Adrenal gland (tissue), 12 donors: ENCODE results near the gene DDO. TPM values are rescaled to one million over a fixed set of nuclear protein-coding genes. Genes with fewer than 3 reads are reported as not detected.
"Not testable (repeated sequence)": the region's sequence is repeated elsewhere in the genome, so short reads cannot be mapped to it uniquely, and the experiment has no call there.

Experiments
- DNase-seq, 7 donors: peaks; one replicate each; pipeline ENCODE4 v3.0.0-alpha.2; 2019 to 2020
- H3K27ac ChIP-seq, 5 donors: fragments of 200-600 bp; sonication (generic) in 4 of 5; 1 replicate in 3 of 5; 2 replicates in 2 of 5; pipeline versions ENCODE4 v1.5.1 to v1.8.0; 2016 to 2020; ENCODE audit warnings: mild to moderate bottlenecking in 1 of 5
- H3K27me3 ChIP-seq: fragments of 200-600 bp; 2 replicates; pipeline ENCODE4 v1.8.0; 2021
- H3K36me3 ChIP-seq, 2 donors: fragments of 200-600 bp; replicated peaks in 1 of 2; 1 replicate in 1 of 2; 2 replicates in 1 of 2; pipeline versions ENCODE4 v1.5.1 to v1.8.0; 2018 to 2022
- H3K4me1 ChIP-seq, 2 donors: fragments of 200-600 bp; replicated peaks in 1 of 2; 1 replicate in 1 of 2; 2 replicates in 1 of 2; pipeline versions ENCODE4 v1.5.1 to v1.8.0; 2018 to 2021
- H3K4me3 ChIP-seq, 4 donors: fragments of 200-600 bp; sonication (generic) in 3 of 4; one replicate each; pipeline ENCODE4 v1.5.1; 2016 to 2018
- H3K9me3 ChIP-seq, 3 donors: fragments of 200-600 bp; sonication (generic) in 1 of 3; replicated peaks in 1 of 3; 1 replicate in 2 of 3; 2 replicates in 1 of 3; pipeline versions ENCODE4 v1.5.1 to v1.8.0; 2016 to 2021
- POLR2A ChIP-seq, 2 donors: fragments of 450-650 bp; IDR thresholded peaks; one replicate each; pipeline ENCODE4 v1.6.1; 2017; ENCODE audit warnings: antibody characterized with exemption in 2 of 2, mild to moderate bottlenecking in 2 of 2, moderate library complexity in 1 of 2
- WGBS, 4 donors: extraction: QIAGEN DNeasy Blood & Tissue Kit in 2 of 4; methylation state at CpG; one replicate each; pipeline versions ENCODE4 v1.1.5 to v1.1.7; 2013 to 2017; 5-methylcytosine and 5-hydroxymethylcytosine counted together
- intact Hi-C, 2 donors: fragments of 100-400 bp; cut with DNase I; formaldehyde crosslinking; loops; one replicate each; pipeline versions ENCODE4 v1.14.1 to v1.15.0; 2022 to 2023
- polyA plus RNA-seq, 3 donors: library from polyadenylated mRNA; stranded (reverse); fragments of 200-250 nt in 2 of 3; fragments of 350-450 nt in 1 of 3; fragmentation: Illumina TruSeq in 1 of 3; extraction: RNeasy Lipid Tissue Mini Kit (QIAGEN cat#74804) in 1 of 3; gene quantifications; one replicate each; pipeline ENCODE4 v1.2.3, GENCODE V29; 2013 to 2014
- total RNA-seq, 9 donors: library from RNA; depleted of rRNA in 4 of 9; stranded (reverse); fragments of >200 nt in 4 of 9; fragments of 120-200 nt in 1 of 9; fragmentation: NEBNext Ultra II Directional in 1 of 9; extraction: Animal tissue kit (Norgen Biotek cat#: 25700) in 1 of 9; gene quantifications; one replicate each; pipeline versions ENCODE4 v1.1.0 to v1.2.4, GENCODE V29; 2013 to 2023
- TF ChIP-seq, protein P1 (sequence below), 6 experiments: fragments of 450-650 bp in 4 of 6; fragments of 200-600 bp in 2 of 6; sonication (generic) in 1 of 6; IDR thresholded peaks; 1 replicate in 5 of 6; 2 replicates in 1 of 6; pipeline versions ENCODE4 v1.5.1 to v1.8.0; 2016 to 2021; ENCODE audit warnings: antibody characterized with exemption in 6 of 6, mild to moderate bottlenecking in 2 of 6, moderate library complexity in 1 of 6
- donor health status: healthy with polysubstance abuse.
- donor health status: Bipolar disorder and iron deficiency.
- donor health status: DM: yes; HTN: yes; CAD: no.
- donor health status: DM: no; HTN: no; CAD: no.
- donor health status: DM: no; HTN: no; CAD: no.
- donor health status: DM: yes; HTN: yes; CAD: no.

DDO gene
- total and polyA plus RNA-seq, 12 donors: 4.4 to 19.1 (median 9.7) TPM

DNA sequence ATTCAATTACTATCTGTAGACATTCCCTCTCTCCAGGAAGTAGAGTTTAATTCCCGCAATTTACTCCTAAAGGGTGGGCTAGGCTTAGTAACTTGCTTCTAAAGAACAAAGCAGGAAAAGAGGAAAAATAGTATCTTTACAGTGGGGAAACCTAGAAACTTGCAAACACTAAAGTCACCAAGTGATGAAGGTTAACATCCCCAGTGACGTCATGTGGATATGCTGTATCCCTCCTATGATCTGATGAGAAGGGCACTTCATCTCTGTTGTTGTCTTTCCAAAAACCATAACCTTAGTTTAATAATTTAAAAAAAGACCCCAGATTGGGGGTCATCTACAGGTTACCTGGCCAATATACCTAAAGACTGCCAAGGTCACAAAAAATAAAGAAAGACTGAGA lies 43.8 kb upstream of the DDO start:
- intact Hi-C loops: no loop called here
- H3K4me1 ChIP-seq: no peaks in the 10 kb centered on the region
- 80 to 97% (median 84%) methylated on average over 2 of the region's 2 CpGs for WGBS, 4 donors
- H3K27ac ChIP-seq: no peak overlapping the region
- DNase-seq: no peak
- H3K27me3 ChIP-seq: no peaks in the 10 kb centered on the region
- H3K9me3 ChIP-seq: no peaks in the 10 kb centered on the region
- H3K4me3 ChIP-seq: no peak overlapping the region
- H3K36me3 ChIP-seq: no peaks in the 10 kb centered on the region
- TF ChIP-seq POLR2A (IDR thresholded peaks at IDR 0.05): no peak
- TF ChIP-seq, protein P1, sequence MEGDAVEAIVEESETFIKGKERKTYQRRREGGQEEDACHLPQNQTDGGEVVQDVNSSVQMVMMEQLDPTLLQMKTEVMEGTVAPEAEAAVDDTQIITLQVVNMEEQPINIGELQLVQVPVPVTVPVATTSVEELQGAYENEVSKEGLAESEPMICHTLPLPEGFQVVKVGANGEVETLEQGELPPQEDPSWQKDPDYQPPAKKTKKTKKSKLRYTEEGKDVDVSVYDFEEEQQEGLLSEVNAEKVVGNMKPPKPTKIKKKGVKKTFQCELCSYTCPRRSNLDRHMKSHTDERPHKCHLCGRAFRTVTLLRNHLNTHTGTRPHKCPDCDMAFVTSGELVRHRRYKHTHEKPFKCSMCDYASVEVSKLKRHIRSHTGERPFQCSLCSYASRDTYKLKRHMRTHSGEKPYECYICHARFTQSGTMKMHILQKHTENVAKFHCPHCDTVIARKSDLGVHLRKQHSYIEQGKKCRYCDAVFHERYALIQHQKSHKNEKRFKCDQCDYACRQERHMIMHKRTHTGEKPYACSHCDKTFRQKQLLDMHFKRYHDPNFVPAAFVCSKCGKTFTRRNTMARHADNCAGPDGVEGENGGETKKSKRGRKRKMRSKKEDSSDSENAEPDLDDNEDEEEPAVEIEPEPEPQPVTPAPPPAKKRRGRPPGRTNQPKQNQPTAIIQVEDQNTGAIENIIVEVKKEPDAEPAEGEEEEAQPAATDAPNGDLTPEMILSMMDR (IDR thresholded peaks at IDR 0.05): no peak

DNA sequence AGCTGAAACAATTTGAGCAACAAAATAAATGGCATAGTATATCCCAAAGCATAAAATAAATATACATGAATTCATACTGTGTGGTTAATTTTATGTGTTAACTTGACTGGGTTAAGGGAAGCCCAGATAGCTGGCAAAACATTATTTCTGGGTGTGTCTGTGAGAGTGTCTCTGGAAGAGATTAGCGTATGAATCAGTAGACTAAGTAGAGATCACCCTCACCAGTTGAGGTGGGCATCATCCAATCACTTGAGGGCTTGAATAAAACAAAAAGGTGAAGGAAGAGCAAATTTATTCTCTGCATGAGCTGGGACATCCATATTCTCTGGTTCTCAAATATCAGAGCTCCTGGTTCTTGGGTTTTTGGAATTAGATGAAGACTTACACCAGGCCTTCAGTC lies 43.1 kb upstream of the DDO start:
- no peak overlapping the region for H3K27ac ChIP-seq
- no peak for DNase-seq
- no peaks in the 10 kb centered on the region for H3K36me3 ChIP-seq
- intact Hi-C loops: no loop called here
- H3K9me3 ChIP-seq: no peaks in the 10 kb centered on the region
- 94 to 100% (median 97%) methylated on average over 1 of the region's 1 CpG for WGBS, 4 donors
- H3K27me3 ChIP-seq: no peaks in the 10 kb centered on the region
- no peak overlapping the region for H3K4me3 ChIP-seq
- no peaks in the 10 kb centered on the region for H3K4me1 ChIP-seq
- TF ChIP-seq, protein P1 (IDR thresholded peaks at IDR 0.05): no peak
- no peak for TF ChIP-seq POLR2A (IDR thresholded peaks at IDR 0.05)

DNA sequence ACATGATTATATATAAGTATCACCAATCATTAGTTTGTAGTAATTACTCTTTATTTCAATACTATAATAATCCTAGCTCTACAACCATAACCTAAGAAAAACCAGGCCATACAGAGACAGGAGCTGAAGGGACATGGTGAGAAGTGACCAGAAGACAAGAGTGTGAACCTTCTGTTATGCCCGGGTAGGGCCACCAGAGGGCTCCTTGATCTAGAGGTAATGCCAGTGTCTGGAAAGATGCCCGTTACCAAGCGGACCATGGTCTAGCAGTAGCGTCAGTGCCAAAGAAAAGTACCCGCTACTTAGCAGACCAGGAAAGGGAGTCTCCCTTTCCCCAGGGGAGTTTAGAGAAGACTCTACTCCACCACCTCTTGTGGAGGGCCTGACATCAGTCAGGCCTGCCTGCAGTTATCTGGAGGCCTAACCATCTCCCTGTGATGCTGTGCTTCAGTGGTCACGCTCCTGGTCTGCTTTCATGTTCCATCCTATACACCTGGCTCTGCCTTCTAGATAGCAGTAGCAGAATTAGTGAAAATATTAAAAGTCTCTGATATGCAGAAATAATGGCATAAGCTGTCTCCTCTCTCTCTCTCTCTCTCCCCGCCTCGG lies 42.3 kb upstream of the DDO start:
- intact Hi-C loops, H3K27ac ChIP-seq, H3K9me3 ChIP-seq, H3K4me1 ChIP-seq, H3K4me3 ChIP-seq, H3K36me3 ChIP-seq, H3K27me3 ChIP-seq: not testable (repeated sequence)
- peak; percentile 58 to 89 (median 80) for DNase-seq
- TF ChIP-seq, protein P1 (IDR thresholded peaks at IDR 0.05): peak; percentile 38 to 55 (median 52)
- 71 to 76% (median 74%) methylated on average over 8 of the region's 8 CpGs for WGBS, 4 donors

- H3K36me3 ChIP-seq: no peaks in the 10 kb centered on the region
- H3K9me3 ChIP-seq: no peaks in the 10 kb centered on the region
- TF ChIP-seq, protein P1 (IDR thresholded peaks at IDR 0.05): no peak
- no peak for TF ChIP-seq POLR2A (IDR thresholded peaks at IDR 0.05)
- H3K27ac ChIP-seq: no peak overlapping the region
- WGBS, 4 donors: 84 to 89% (median 88%) methylated on average over 3 of the region's 3 CpGs
- H3K4me1 ChIP-seq: no peaks in the 10 kb centered on the region
- H3K4me3 ChIP-seq: no peak overlapping the region
- intact Hi-C loops: no loop called here
- DNase-seq: no peak
- no peaks in the 10 kb centered on the region for H3K27me3 ChIP-seq
These were observed 41.3 kb upstream of the DDO start for GRCh38 chr6:110456694-110457093.
